Upper lobe of right lung (tissue), 1 donor: ENCODE data around the gene CUL3. TPM values are rescaled to one million over a fixed set of nuclear protein-coding genes. Genes with fewer than 3 reads are reported as not detected.

Experiments used
- ATAC-seq: fragments of 200-7000 bp; cut with Tn5 transposase; one replicate; pipeline ENCODE4 v1.9.1; 2020; ENCODE audit warnings: mild to moderate bottlenecking, moderate library complexity
- DNase-seq: peaks from one replicate; pipeline ENCODE4 v3.0.0-alpha.2; 2020
- H3K27ac ChIP-seq: fragments of 200-600 bp; one replicate; pipeline ENCODE4 v1.8.0; 2022
- H3K27me3 ChIP-seq: fragments of 200-600 bp; one replicate; pipeline ENCODE4 v1.8.0; 2022; ENCODE audit warnings: mild to moderate bottlenecking
- H3K36me3 ChIP-seq: fragments of 200-600 bp; one replicate; pipeline ENCODE4 v1.8.0; 2022
- H3K4me1 ChIP-seq: fragments of 200-600 bp; one replicate; pipeline ENCODE4 v1.8.0; 2022
- H3K4me3 ChIP-seq: fragments of 200-600 bp; one replicate; pipeline ENCODE4 v1.8.0; 2022; ENCODE audit warnings: mild to moderate bottlenecking
- H3K9me3 ChIP-seq: fragments of 200-600 bp; one replicate; pipeline ENCODE4 v1.8.0; 2022
- CTCF ChIP-seq: fragments of 200-600 bp; IDR thresholded peaks from one replicate; pipeline ENCODE4 v1.8.0; 2022; ENCODE audit warnings: antibody characterized with exemption
- intact Hi-C: fragments of 100-400 bp; cut with DNase I; formaldehyde crosslinking; loops from one replicate; pipeline ENCODE4 v1.11.0; 2022
- total RNA-seq: library from RNA; stranded (reverse); fragmentation: NEBNext Ultra II Directional; extraction: Animal tissue kit (Norgen Biotek cat#: 25700); gene quantifications from one replicate; pipeline ENCODE4 v1.2.1, GENCODE V29; 2021
- donor health status: DM: no; HTN: yes; CAD: no; lungs with severe emphysema.

Gene CUL3
- total RNA-seq, 1 donor from 2014 or later = 80.6 TPM

GRCh38 chr2:224569654-224570053 is 15.5 kb downstream of the CUL3 start:
- intact Hi-C loops = no loop called here
- no peak overlapping the region for H3K4me3 ChIP-seq
- no peak overlapping the region for H3K27ac ChIP-seq
- DNase-seq (no peak), ATAC-seq (no peak)
- H3K4me1 ChIP-seq = peaks cover 58% of the 10 kb centered on the region
- H3K9me3 ChIP-seq = no peaks in the 10 kb centered on the region
- no peak for TF ChIP-seq CTCF
- no peaks in the 10 kb centered on the region for H3K27me3 ChIP-seq
- no peaks in the 10 kb centered on the region for H3K36me3 ChIP-seq

- Histone ChIP-seq H3K27ac (no peak overlapping the region), H3K4me1 (peaks cover 30% of the 10 kb centered on the region), H3K36me3 (no peaks in the 10 kb centered on the region), H3K9me3 (no peaks in the 10 kb centered on the region), H3K4me3 (no peak overlapping the region), H3K27me3 (no peaks in the 10 kb centered on the region)
- ATAC-seq = no peak
- DNase-seq = no peak
- no peak for TF ChIP-seq CTCF
- intact Hi-C loops = no loop called here
These were observed 19.6 kb downstream of the CUL3 start for GRCh38 chr2:224565452-224566035.

GRCh38 chr2:224563537-224563936 is 21.6 kb downstream of the CUL3 start:
- intact Hi-C loops = no loop called here
- no peaks in the 10 kb centered on the region for H3K36me3 ChIP-seq
- DNase-seq = no peak
- no peak for ATAC-seq
- TF ChIP-seq CTCF = no peak
- H3K9me3 ChIP-seq = no peaks in the 10 kb centered on the region
- H3K27ac ChIP-seq = no peak overlapping the region
- no peaks in the 10 kb centered on the region for H3K27me3 ChIP-seq
- H3K4me3 ChIP-seq = no peak overlapping the region
- peaks cover 11% of the 10 kb centered on the region for H3K4me1 ChIP-seq

GRCh38 chr2:224562831-224563230 is 22.3 kb downstream of the CUL3 start:
- Histone ChIP-seq H3K9me3 (no peaks in the 10 kb centered on the region), H3K27ac (no peak overlapping the region), H3K4me1 (peaks cover 7% of the 10 kb centered on the region), H3K27me3 (no peaks in the 10 kb centered on the region), H3K4me3 (no peak overlapping the region), H3K36me3 (no peaks in the 10 kb centered on the region)
- TF ChIP-seq CTCF = no peak
- ATAC-seq = no peak
- intact Hi-C loops = no loop called here
- no peak for DNase-seq

- Histone ChIP-seq H3K27ac (no peak overlapping the region), H3K4me1 (peaks cover 7% of the 10 kb centered on the region), H3K4me3 (no peak overlapping the region), H3K36me3 (no peaks in the 10 kb centered on the region), H3K27me3 (no peaks in the 10 kb centered on the region), H3K9me3 (no peaks in the 10 kb centered on the region)
- intact Hi-C loops = no loop called here
- DNase-seq = no peak
- ATAC-seq = no peak
- no peak for TF ChIP-seq CTCF
These were observed 23.7 kb downstream of the CUL3 start for GRCh38 chr2:224561234-224562005.
